ENCODE results near the gene ATN1. TPM values are rescaled to one million over a fixed set of nuclear protein-coding genes. Genes with fewer than 3 reads are reported as not detected.

The ATN1 gene
- total RNA-seq, 1 donor from 2014 or later: 29.1 TPM

DNA sequence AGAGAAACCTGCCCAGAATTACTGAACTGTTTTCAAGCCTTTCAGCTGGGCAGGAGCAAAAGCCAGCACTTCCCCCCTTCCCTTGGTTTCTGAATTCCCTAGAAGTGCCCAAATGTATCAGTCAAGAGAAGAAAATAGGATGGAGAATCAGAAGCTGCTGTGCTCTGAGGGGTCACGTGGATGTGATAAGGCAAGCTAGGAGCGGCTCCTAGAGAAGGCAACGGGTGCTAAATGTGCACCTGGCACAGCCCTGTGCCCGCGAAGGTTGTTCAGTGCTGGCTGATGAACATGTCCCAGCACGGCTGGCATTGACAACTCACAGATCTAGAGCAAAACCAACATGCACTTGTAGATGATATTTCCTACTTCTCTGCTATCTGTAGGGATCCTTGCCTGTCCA lies 51.3 kb downstream of the ATN1 start:
- peak; percentile 63 for ATAC-seq

DNA sequence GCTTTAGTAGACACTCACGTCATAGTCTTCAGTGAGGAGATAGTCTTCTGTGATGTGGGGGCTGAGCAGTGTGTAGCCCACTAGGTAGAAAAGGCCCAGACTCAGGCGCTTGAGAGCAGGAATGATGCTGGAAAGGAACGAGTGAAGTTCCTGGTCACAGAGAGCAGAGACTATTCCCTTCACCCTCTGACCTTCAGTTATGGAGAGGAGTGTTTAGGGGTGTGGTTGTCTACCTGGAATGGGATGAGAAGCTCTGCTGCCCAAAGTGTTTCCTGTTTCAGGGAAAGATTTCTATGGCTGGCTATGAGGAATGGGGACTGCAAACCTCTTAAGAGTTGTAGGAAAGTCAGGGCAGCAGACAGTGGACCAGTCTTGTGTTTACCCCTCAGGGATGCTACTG lies 51.7 kb downstream of the ATN1 start:
- ATAC-seq: peak; percentile 14

GRCh38 chr12:6980075-6980474 lies 52.3 kb downstream of the ATN1 start:
- ATAC-seq: no peak

GRCh38 chr12:6980740-6981139 lies 53.0 kb downstream of the ATN1 start:
- no peak for ATAC-seq

DNA sequence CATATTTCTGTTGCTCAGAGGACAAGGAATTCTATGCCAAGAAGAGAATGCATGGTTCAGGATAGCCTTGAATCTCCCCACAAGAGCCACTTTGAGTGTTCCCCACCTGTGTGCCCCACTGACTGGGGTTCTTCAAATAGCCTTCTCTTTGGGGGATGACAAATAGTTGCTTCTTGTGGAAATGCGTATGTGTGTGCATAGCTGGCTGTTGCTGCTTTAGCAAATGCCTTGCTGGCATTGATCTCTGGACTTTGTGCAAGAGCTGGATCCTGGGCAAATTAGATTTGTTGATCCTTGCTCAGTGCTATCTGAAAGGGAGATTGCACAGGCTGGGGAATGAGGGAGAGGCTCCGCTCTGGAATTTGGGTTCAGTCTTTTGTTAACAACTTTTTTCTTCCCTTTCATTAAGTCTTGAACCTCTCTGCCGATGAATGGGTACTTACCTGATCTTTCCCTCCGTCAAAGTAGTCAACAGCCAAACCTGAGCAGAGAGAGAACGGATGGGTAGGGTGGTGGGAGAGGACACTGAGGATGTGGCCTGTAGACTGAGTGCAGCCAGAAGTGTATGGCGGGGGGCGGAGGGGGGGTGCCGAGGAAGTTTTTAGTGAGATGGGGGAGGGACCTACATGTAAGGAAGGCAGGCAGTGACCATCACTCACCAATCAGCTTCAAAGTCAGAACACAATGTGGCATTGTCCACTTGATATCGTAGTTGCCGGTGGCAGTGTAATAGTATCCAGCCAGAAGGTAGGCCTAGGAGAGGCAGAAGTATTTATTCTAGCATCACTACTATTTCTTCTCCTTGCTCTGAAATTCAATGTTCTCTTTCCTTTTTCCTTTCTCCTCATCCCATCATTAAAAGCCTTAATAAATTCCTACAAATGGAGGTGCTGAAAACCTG lies 53.6 kb downstream of the ATN1 start:
- no peak for ATAC-seq

DNA sequence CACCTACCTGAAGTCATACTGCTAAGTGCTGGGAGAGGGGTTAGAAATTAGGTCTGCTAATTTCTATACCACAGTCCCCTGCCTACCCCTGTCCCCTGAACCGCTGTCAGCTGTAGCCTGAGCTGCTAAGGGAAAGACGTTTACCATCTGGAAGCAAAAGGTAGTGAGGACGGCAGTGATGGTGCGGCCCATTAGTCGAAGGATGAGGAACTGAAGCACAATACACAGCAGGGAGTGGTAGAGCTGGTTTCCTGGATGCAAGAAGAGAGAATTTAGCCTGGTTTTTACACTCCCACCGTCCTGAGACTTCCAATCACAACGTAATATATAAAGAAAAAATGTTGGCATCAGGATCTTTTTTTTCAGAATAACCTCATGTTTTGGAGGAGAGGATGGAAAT lies 54.8 kb downstream of the ATN1 start:
- no peak for ATAC-seq

- ATAC-seq: peak; percentile 85
These were observed 60.3 kb downstream of the ATN1 start for GRCh38 chr12:6987956-6988553.

Other genes with a start within 250 kb of the ATN1 start
- 22.8 TPM for gene ZNF384, start 238.6 kb upstream of the ATN1 start, total RNA-seq
- gene PIANP, start 227.1 kb upstream of the ATN1 start, total RNA-seq: not detected
- gene COPS7A, start 203.9 kb upstream of the ATN1 start, total RNA-seq: 54.3 TPM
- gene MLF2, start 174.8 kb upstream of the ATN1 start, total RNA-seq: 122 TPM
- gene PTMS, start 161.6 kb upstream of the ATN1 start, total RNA-seq: 234 TPM
- not detected for gene LAG3, start 155.4 kb upstream of the ATN1 start, total RNA-seq
- gene CD4, start 138.4 kb upstream of the ATN1 start, total RNA-seq: 2.2 TPM
- 0.76 TPM for gene GPR162, start 106.1 kb upstream of the ATN1 start, total RNA-seq
- 1.7 TPM for gene P3H3, start 99.6 kb upstream of the ATN1 start, total RNA-seq
- not detected for gene GNB3, start 87.0 kb upstream of the ATN1 start, total RNA-seq
- 13.9 TPM for gene CDCA3, start 76.7 kb upstream of the ATN1 start, total RNA-seq
- gene USP5, start 75.8 kb upstream of the ATN1 start, total RNA-seq: 91.1 TPM
- gene TPI1, start 60.4 kb upstream of the ATN1 start, total RNA-seq: 629 TPM
- gene SPSB2, start 54.7 kb upstream of the ATN1 start, total RNA-seq: 6.4 TPM
- 3.2 TPM for gene LRRC23, start 23.1 kb upstream of the ATN1 start, total RNA-seq
- gene ENO2, start 13.4 kb upstream of the ATN1 start, total RNA-seq: 3.7 TPM
- not detected for gene RNU7-1, start 15.9 kb downstream of the ATN1 start, total RNA-seq
- 84.0 TPM for gene C12orf57, start 16.1 kb downstream of the ATN1 start, total RNA-seq
- gene PTPN6, start 23.4 kb downstream of the ATN1 start, total RNA-seq: 17.8 TPM
- gene PHB2, start 42.7 kb downstream of the ATN1 start, total RNA-seq: 221 TPM
- gene EMG1, start 43.0 kb downstream of the ATN1 start, total RNA-seq: 53.9 TPM
- gene LPCAT3, start 90.5 kb downstream of the ATN1 start, total RNA-seq: 40.3 TPM
- 36.5 TPM for gene C1S, start 132.8 kb downstream of the ATN1 start, total RNA-seq
- 76.2 TPM for gene C1R, start 164.5 kb downstream of the ATN1 start, total RNA-seq
- gene C1RL, start 181.3 kb downstream of the ATN1 start, total RNA-seq: 22.7 TPM
- gene RBP5, start 200.9 kb downstream of the ATN1 start, total RNA-seq: 0.76 TPM
- 12.8 TPM for gene CLSTN3, start 202.4 kb downstream of the ATN1 start, total RNA-seq